Colonic mucosa (tissue), 4 donors: ENCODE measurements around the gene RIPOR3. TPM values are rescaled to one million over a fixed set of nuclear protein-coding genes. Genes with fewer than 3 reads are reported as not detected.
"Not testable (repeated sequence)": the region's sequence is repeated elsewhere in the genome, so short reads cannot be mapped to it uniquely, and the experiment has no call there.

ENCODE experiments used
- DNase-seq: peaks from one replicate; pipeline ENCODE4 v3.0.0-alpha.2; 2020
- H3K27ac ChIP-seq: fragments of 200-600 bp; one replicate; pipeline ENCODE4 v1.8.0; 2021
- H3K27me3 ChIP-seq: fragments of 200-600 bp; one replicate; pipeline ENCODE4 v1.8.0; 2021
- H3K36me3 ChIP-seq: fragments of 200-600 bp; one replicate; pipeline ENCODE4 v1.8.0; 2021
- H3K4me1 ChIP-seq: fragments of 200-600 bp; one replicate; pipeline ENCODE4 v1.8.0; 2021; ENCODE audit warnings: mild to moderate bottlenecking
- H3K4me3 ChIP-seq: fragments of 200-600 bp; one replicate; pipeline ENCODE4 v1.8.0; 2021
- H3K9ac ChIP-seq, 2 donors: one replicate each; pipeline ENCODE4 v1.7.0; 2013; ENCODE audit warnings: control low read depth in 2 of 2, low read depth in 2 of 2, low read length in 2 of 2
- H3K9me3 ChIP-seq: fragments of 200-600 bp; one replicate; pipeline ENCODE4 v1.8.0; 2021
- CTCF ChIP-seq: fragments of 200-600 bp; IDR thresholded peaks from one replicate; pipeline ENCODE4 v1.8.0; 2022; ENCODE audit warnings: antibody characterized with exemption, mild to moderate bottlenecking
- intact Hi-C: fragments of 100-400 bp; cut with DNase I; formaldehyde crosslinking; loops from one replicate; pipeline ENCODE4 v1.14.1; 2022
- total RNA-seq, 2 donors: library from RNA; stranded (reverse); fragmentation: NEBNext Ultra II Directional in 1 of 2; extraction: Animal tissue kit (Norgen Biotek cat#: 25700) in 1 of 2; gene quantifications; one replicate each; pipeline ENCODE4 v1.2.1, GENCODE V29; 2021
- donor health status: healthy.
- donor health status: DM: no; HTN: no; CAD: no.
- donor health status: DM: no; HTN: no; CAD: no.

The RIPOR3 gene
- total RNA-seq, 2 donors from 2014 or later: 1.9 to 2.9 TPM

DNA sequence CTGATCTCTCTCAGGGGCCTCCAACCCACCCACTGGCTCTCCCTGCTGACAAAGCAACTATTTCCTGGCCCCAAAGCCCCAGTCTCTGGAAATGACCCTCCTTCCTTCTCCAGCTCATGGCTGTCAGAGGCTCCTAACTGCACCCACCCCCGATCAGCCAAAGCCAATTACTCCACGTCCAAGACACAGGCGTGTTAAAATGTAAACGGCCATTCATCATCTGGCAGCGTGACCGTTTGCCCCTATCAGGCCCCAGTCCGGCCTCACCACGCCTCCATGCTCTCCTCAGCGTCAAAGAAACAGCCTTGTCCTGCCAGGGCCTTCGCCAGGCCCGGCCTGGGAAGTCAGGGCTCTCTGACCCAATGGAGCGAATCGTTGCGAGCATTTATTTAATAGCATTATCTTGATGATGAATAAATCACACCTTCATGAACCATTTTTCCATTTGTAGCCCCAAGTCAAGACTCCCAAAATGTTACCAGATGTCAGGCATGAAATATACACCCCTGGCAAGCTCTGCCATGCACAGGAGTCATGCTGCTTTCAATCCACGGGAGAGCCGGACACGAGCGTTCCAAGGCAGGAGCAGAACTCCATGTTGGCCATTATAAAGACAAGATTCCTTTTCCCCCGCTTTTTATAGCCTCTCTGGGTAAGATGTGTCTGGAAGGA lies 17.7 kb downstream of the RIPOR3 start:
- Histone ChIP-seq H3K27me3 (no peaks in the 10 kb centered on the region), H3K9ac (no peak overlapping the region), H3K4me1 (no peaks in the 10 kb centered on the region), H3K4me3 (no peak overlapping the region), H3K36me3 (no peaks in the 10 kb centered on the region), H3K27ac (no peak overlapping the region), H3K9me3 (no peaks in the 10 kb centered on the region)
- no peak for DNase-seq
- TF ChIP-seq CTCF: no peak
- intact Hi-C loops: no loop called here

- Histone ChIP-seq H3K27me3 (no peaks in the 10 kb centered on the region), H3K4me1 (no peaks in the 10 kb centered on the region), H3K9ac (no peak overlapping the region), H3K27ac (no peak overlapping the region), H3K36me3 (no peaks in the 10 kb centered on the region), H3K9me3 (no peaks in the 10 kb centered on the region), H3K4me3 (no peak overlapping the region)
- no peak for TF ChIP-seq CTCF
- no peak for DNase-seq
- intact Hi-C loops: no loop called here
Observed at GRCh38 chr20:50673146-50673465, 18.2 kb downstream of the RIPOR3 start.

DNA sequence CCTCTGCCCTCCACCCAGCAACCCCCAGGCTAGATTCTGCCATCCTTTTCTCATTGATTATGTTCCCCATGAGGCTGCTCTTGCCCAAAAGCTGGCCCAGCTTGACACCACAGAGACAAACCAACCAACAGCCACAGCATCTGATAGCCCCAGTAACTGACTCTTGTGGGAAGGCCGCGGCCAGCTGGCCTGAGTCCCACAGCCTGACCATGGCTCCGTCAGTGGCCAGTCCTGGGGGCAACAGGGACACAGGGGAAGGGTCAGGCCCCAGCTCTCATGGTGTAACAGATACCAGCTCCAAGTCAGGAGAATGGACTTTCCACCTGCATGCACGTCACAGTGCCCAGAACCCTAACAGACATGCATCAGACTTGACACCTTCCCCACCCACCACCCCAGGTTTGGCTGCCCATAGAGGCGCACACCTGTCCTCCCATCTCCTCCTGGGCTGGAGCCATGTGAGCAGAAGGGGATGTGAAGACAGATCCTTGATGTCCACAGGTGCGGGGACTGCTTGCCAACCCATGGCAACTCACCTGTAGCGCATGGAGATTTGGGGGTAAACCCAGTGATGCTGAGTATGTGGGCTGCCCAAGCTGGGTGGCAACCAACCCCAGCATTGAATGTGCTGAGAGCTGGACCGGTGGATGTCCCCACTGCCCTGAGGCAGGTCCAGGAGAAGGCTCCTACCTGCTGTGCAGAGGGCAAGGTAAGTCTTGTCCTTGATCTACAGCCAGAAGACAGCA lies 18.8 kb downstream of the RIPOR3 start:
- intact Hi-C loops: no loop called here
- H3K27ac ChIP-seq: no peak overlapping the region
- H3K27me3 ChIP-seq: no peaks in the 10 kb centered on the region
- no peaks in the 10 kb centered on the region for H3K36me3 ChIP-seq
- no peak overlapping the region for H3K4me3 ChIP-seq
- no peak overlapping the region for H3K9ac ChIP-seq
- no peaks in the 10 kb centered on the region for H3K4me1 ChIP-seq
- no peak for TF ChIP-seq CTCF
- DNase-seq: no peak
- no peaks in the 10 kb centered on the region for H3K9me3 ChIP-seq

- DNase-seq: no peak
- intact Hi-C loops: no loop called here
- Histone ChIP-seq H3K36me3 (no peaks in the 10 kb centered on the region), H3K9ac (no peak overlapping the region), H3K27ac (no peak overlapping the region), H3K27me3 (no peaks in the 10 kb centered on the region), H3K9me3 (no peaks in the 10 kb centered on the region), H3K4me3 (no peak overlapping the region), H3K4me1 (no peaks in the 10 kb centered on the region)
- no peak for TF ChIP-seq CTCF
Observed at GRCh38 chr20:50671626-50672025, 19.7 kb downstream of the RIPOR3 start.

DNA sequence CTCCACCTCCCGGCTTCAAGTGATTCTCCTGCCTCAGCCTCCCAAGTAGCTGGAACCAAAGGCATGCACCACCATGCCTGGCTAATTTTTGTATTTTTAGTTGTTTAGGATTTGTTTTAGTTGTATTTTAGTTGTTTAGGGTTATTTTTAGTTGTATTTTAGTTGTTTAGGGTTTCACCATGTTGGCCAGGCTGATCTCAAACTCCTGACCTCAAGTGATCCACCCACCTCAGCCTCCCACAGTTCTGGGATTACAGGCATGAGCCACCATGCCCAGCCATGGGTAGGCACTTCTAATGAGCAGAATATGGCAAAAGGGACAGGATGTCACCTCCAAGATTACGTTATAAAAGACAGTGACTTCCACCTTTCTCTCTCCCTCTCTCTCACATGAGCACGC lies 20.3 kb downstream of the RIPOR3 start:
- H3K27me3 ChIP-seq, H3K27ac ChIP-seq, intact Hi-C loops, H3K4me1 ChIP-seq, H3K9me3 ChIP-seq, H3K4me3 ChIP-seq, DNase-seq, H3K9ac ChIP-seq, H3K36me3 ChIP-seq: not testable (repeated sequence)
